ENCODE results near the gene EPM2A. TPM values are rescaled to one million over a fixed set of nuclear protein-coding genes. Genes with fewer than 3 reads are reported as not detected.

Gene EPM2A
- total RNA-seq: 1 to 10 TPM; 5.5 to 9.2 TPM

GRCh38 chr6:145735356-145736165 is at the start of gene EPM2A:
TSS of gene EPM2A (minus strand) at chr6:145735520. CDS start at chr6:145735498, 22 bp downstream.

Other genes starting within 250 kb of the EPM2A start
- 1 to 10 TPM; 4.5 to 4.6 TPM for gene FBXO30, start 79.3 kb upstream of the EPM2A start, total RNA-seq
- gene SHPRH, start 228.8 kb upstream of the EPM2A start, total RNA-seq: 10 to 100 TPM; 18.1 to 20.1 TPM

Data from activated naive CD4-positive, alpha-beta T cell treated with anti-CD3 and anti-CD28 coated beads, Interleukin-2, amount 10 ng/mL, durations not matched to agents 5 hours and 36 hours (primary cell).